Ascending aorta (tissue), 2 donors: Measurements from ENCODE around the gene LTO1. TPM values are rescaled to one million over a fixed set of nuclear protein-coding genes. Genes with fewer than 3 reads are reported as not detected.
"Not testable (repeated sequence)": the region's sequence is repeated elsewhere in the genome, so short reads cannot be mapped to it uniquely, and the experiment has no call there.

Source experiments
- DNase-seq, 2 donors: peaks; one replicate each; pipeline ENCODE4 v3.0.0-alpha.2; 2019; ENCODE audit warnings: low spot score in 2 of 2
- H3K27ac ChIP-seq, 2 donors: fragments of 200-600 bp; sonication (generic); one replicate each; pipeline ENCODE4 v1.5.1; 2016 to 2017; ENCODE audit warnings: mild to moderate bottlenecking in 1 of 2
- H3K27me3 ChIP-seq: fragments of 200-600 bp; sonication (generic); one replicate; pipeline ENCODE4 v1.5.1; 2017
- H3K36me3 ChIP-seq, 2 donors: fragments of 200-600 bp; sonication (generic); one replicate each; pipeline ENCODE4 v1.5.1; 2016
- H3K4me1 ChIP-seq, 2 donors: fragments of 200-600 bp; sonication (generic); one replicate each; pipeline ENCODE4 v1.5.1; 2016 to 2017; ENCODE audit warnings: mild to moderate bottlenecking in 1 of 2
- H3K4me3 ChIP-seq, 2 donors: fragments of 200-600 bp; sonication (generic); one replicate each; pipeline ENCODE4 v1.5.1; 2016 to 2017; ENCODE audit warnings: mild to moderate bottlenecking in 1 of 2
- H3K9me3 ChIP-seq, 2 donors: fragments of 200-600 bp; sonication (generic); one replicate each; pipeline ENCODE4 v1.5.1; 2016
- CTCF ChIP-seq, 3 experiments: fragments of 200-600 bp in 2 of 3; fragments of 450-650 bp in 1 of 3; sonication (generic) in 2 of 3; IDR thresholded peaks; one replicate each; pipeline ENCODE4 v1.5.1; 2016 to 2019; ENCODE audit warnings: antibody characterized with exemption in 3 of 3, mild to moderate bottlenecking in 1 of 3, moderate library complexity in 1 of 3
- intact Hi-C: fragments of 100-400 bp; cut with DNase I; formaldehyde crosslinking; loops from one replicate; pipeline ENCODE4 v1.15.1; 2023
- total RNA-seq: library from RNA; depleted of rRNA; stranded (reverse); fragments of >200 nt; gene quantifications from one replicate; pipeline ENCODE4 v1.1.0, GENCODE V29; 2016

Gene LTO1
- total RNA-seq, 1 donor from 2014 or later: 10.2 TPM

GRCh38 chr11:69694781-69695180 is 19.6 kb upstream of the LTO1 start:
- DNase-seq: no peak
- Histone ChIP-seq H3K36me3 (no peaks in the 10 kb centered on the region), H3K9me3 (no peaks in the 10 kb centered on the region), H3K27me3 (no peaks in the 10 kb centered on the region), H3K4me3 (no peak overlapping the region), H3K4me1 (no peaks in the 10 kb centered on the region), H3K27ac (no peak overlapping the region)
- TF ChIP-seq CTCF (IDR thresholded peaks at IDR 0.05): no peak
- intact Hi-C loops: no loop called here

- intact Hi-C loops: no loop called here
- no peaks in the 10 kb centered on the region for H3K9me3 ChIP-seq
- H3K27me3 ChIP-seq: no peaks in the 10 kb centered on the region
- no peak for TF ChIP-seq CTCF (IDR thresholded peaks at IDR 0.05)
- H3K4me1 ChIP-seq: no peaks in the 10 kb centered on the region
- H3K36me3 ChIP-seq: no peaks in the 10 kb centered on the region
- no peak overlapping the region for H3K27ac ChIP-seq
- H3K4me3 ChIP-seq: no peak overlapping the region
- no peak for DNase-seq
These were observed 17.3 kb upstream of the LTO1 start for GRCh38 chr11:69692422-69692821.

GRCh38 chr11:69691463-69691862 is 16.3 kb upstream of the LTO1 start:
- TF ChIP-seq CTCF (IDR thresholded peaks at IDR 0.05): no peak
- H3K27me3 ChIP-seq: no peaks in the 10 kb centered on the region
- no peak for DNase-seq
- intact Hi-C loops: no loop called here
- H3K4me1 ChIP-seq: no peaks in the 10 kb centered on the region
- no peak overlapping the region for H3K4me3 ChIP-seq
- no peaks in the 10 kb centered on the region for H3K36me3 ChIP-seq
- H3K9me3 ChIP-seq: no peaks in the 10 kb centered on the region
- H3K27ac ChIP-seq: no peak overlapping the region

- no peaks in the 10 kb centered on the region for H3K36me3 ChIP-seq
- no peak for TF ChIP-seq CTCF (IDR thresholded peaks at IDR 0.05)
- H3K4me1 ChIP-seq: peaks cover 0 to 6% of the 10 kb centered on the region in 2 donors
- H3K27me3 ChIP-seq: no peaks in the 10 kb centered on the region
- intact Hi-C loops: loop anchor here (5.0 kb wide), 1 partner anchor 198 kb away; no protein-coding TSS in a partner anchor
- no peak overlapping the region for H3K27ac ChIP-seq
- no peak overlapping the region for H3K4me3 ChIP-seq
- DNase-seq: no peak
- no peaks in the 10 kb centered on the region for H3K9me3 ChIP-seq
These were observed 14.5 kb upstream of the LTO1 start for GRCh38 chr11:69689484-69690319.

GRCh38 chr11:69687969-69688771 is 13.0 kb upstream of the LTO1 start:
- H3K4me3 ChIP-seq, H3K9me3 ChIP-seq, H3K4me1 ChIP-seq, H3K36me3 ChIP-seq, DNase-seq, H3K27ac ChIP-seq, H3K27me3 ChIP-seq: not testable (repeated sequence)
- intact Hi-C loops: loop anchor here (2.0 to 5.0 kb wide), 2 partner anchors 199 to 509 kb away; no protein-coding TSS in a partner anchor

- no peaks in the 10 kb centered on the region for H3K9me3 ChIP-seq
- DNase-seq: no peak
- intact Hi-C loops: loop anchor here (2.0 to 5.0 kb wide), 2 partner anchors 200 to 510 kb away; no protein-coding TSS in a partner anchor
- no peaks in the 10 kb centered on the region for H3K27me3 ChIP-seq
- no peak overlapping the region for H3K4me3 ChIP-seq
- TF ChIP-seq CTCF (IDR thresholded peaks at IDR 0.05): no peak
- H3K4me1 ChIP-seq: peaks cover 0 to 6% of the 10 kb centered on the region in 2 donors
- no peaks in the 10 kb centered on the region for H3K36me3 ChIP-seq
- H3K27ac ChIP-seq: no peak overlapping the region
These were observed 11.7 kb upstream of the LTO1 start for GRCh38 chr11:69686856-69687255.
